ENCODE results near the gene PRMT6. TPM values are rescaled to one million over a fixed set of nuclear protein-coding genes. Genes with fewer than 3 reads are reported as not detected.
"Not testable (repeated sequence)": the region's sequence is repeated elsewhere in the genome, so short reads cannot be mapped to it uniquely, and the experiment has no call there.

The PRMT6 gene
- total RNA-seq, 1 donor from 2014 or later, result 29.3 TPM

GRCh38 chr1:107019166-107019565 lies 37.3 kb upstream of the PRMT6 start:
- no peak overlapping the region for H3K27ac Mint-ChIP-seq
- H3K9me3 Mint-ChIP-seq (ENCODE audit: low read depth), result no peaks in the 10 kb centered on the region
- no peaks in the 10 kb centered on the region for H3K4me1 Mint-ChIP-seq (ENCODE audit: low read depth)
- no peaks in the 10 kb centered on the region for H3K36me3 Mint-ChIP-seq (ENCODE audit: insufficient read depth)
- TF ChIP-seq CTCF (IDR thresholded peaks at IDR 0.05; ENCODE audit: unreplicated experiment), result no peak
- H3K4me3 Mint-ChIP-seq (ENCODE audit: low read depth), result no peak overlapping the region
- no peaks in the 10 kb centered on the region for H3K27me3 Mint-ChIP-seq
- DNase-seq (ENCODE audit: low spot score, unreplicated experiment), result no peak

GRCh38 chr1:107038874-107039273 lies 17.6 kb upstream of the PRMT6 start:
- not testable (repeated sequence) for DNase-seq (ENCODE audit: low spot score, unreplicated experiment); H3K36me3 Mint-ChIP-seq (ENCODE audit: insufficient read depth); H3K27ac Mint-ChIP-seq; H3K27me3 Mint-ChIP-seq; H3K4me1 Mint-ChIP-seq (ENCODE audit: low read depth); H3K4me3 Mint-ChIP-seq (ENCODE audit: low read depth)
- H3K9me3 Mint-ChIP-seq (ENCODE audit: low read depth), result peaks cover 20% of the 10 kb centered on the region

GRCh38 chr1:107044310-107045220 lies 11.9 kb upstream of the PRMT6 start:
- H3K36me3 Mint-ChIP-seq (ENCODE audit: insufficient read depth); H3K27me3 Mint-ChIP-seq; H3K27ac Mint-ChIP-seq; H3K4me1 Mint-ChIP-seq (ENCODE audit: low read depth); DNase-seq (ENCODE audit: low spot score, unreplicated experiment); H3K4me3 Mint-ChIP-seq (ENCODE audit: low read depth): not testable (repeated sequence)
- peaks cover 19% of the 10 kb centered on the region for H3K9me3 Mint-ChIP-seq (ENCODE audit: low read depth)

GRCh38 chr1:107047602-107048001 lies 8.9 kb upstream of the PRMT6 start:
- no peak overlapping the region for H3K27ac Mint-ChIP-seq
- no peaks in the 10 kb centered on the region for H3K27me3 Mint-ChIP-seq
- TF ChIP-seq CTCF (IDR thresholded peaks at IDR 0.05; ENCODE audit: unreplicated experiment), result no peak
- DNase-seq (ENCODE audit: low spot score, unreplicated experiment), result no peak
- peaks cover 4% of the 10 kb centered on the region for H3K36me3 Mint-ChIP-seq (ENCODE audit: insufficient read depth)
- peaks cover 2% of the 10 kb centered on the region for H3K4me1 Mint-ChIP-seq (ENCODE audit: low read depth)
- H3K9me3 Mint-ChIP-seq (ENCODE audit: low read depth), result peaks cover 18% of the 10 kb centered on the region
- H3K4me3 Mint-ChIP-seq (ENCODE audit: low read depth), result no peak overlapping the region

- Mint-ChIP-seq H3K9me3 (ENCODE audit: low read depth) (peaks cover 18% of the 10 kb centered on the region), H3K27me3 (no peaks in the 10 kb centered on the region), H3K27ac (no peak overlapping the region), H3K4me1 (ENCODE audit: low read depth) (peaks cover under 1% of the 10 kb centered on the region), H3K4me3 (ENCODE audit: low read depth) (no peak overlapping the region), H3K36me3 (ENCODE audit: insufficient read depth) (peaks cover 4% of the 10 kb centered on the region)
- DNase-seq (ENCODE audit: low spot score, unreplicated experiment), result no peak
- no peak for TF ChIP-seq CTCF (IDR thresholded peaks at IDR 0.05; ENCODE audit: unreplicated experiment)
Observed at GRCh38 chr1:107048241-107048640, 8.2 kb upstream of the PRMT6 start.

- Mint-ChIP-seq H3K4me1 (ENCODE audit: low read depth) (no peaks in the 10 kb centered on the region), H3K4me3 (ENCODE audit: low read depth) (no peak overlapping the region), H3K36me3 (ENCODE audit: insufficient read depth) (peaks cover 3% of the 10 kb centered on the region), H3K9me3 (ENCODE audit: low read depth) (peaks cover 19% of the 10 kb centered on the region), H3K27ac (no peak overlapping the region), H3K27me3 (no peaks in the 10 kb centered on the region)
- TF ChIP-seq CTCF (IDR thresholded peaks at IDR 0.05; ENCODE audit: unreplicated experiment), result no peak
- DNase-seq (ENCODE audit: low spot score, unreplicated experiment), result no peak
Observed at GRCh38 chr1:107051266-107051665, 5.2 kb upstream of the PRMT6 start.

GRCh38 chr1:107055919-107056425 lies 502 bp upstream of the PRMT6 start:
- Mint-ChIP-seq H3K27ac (peak overlapping the region; percentile 98), H3K4me3 (ENCODE audit: low read depth) (peak overlapping the region; percentile 96), H3K4me1 (ENCODE audit: low read depth) (peaks cover 11% of the 10 kb centered on the region)
- not testable (repeated sequence) for H3K9me3 Mint-ChIP-seq (ENCODE audit: low read depth); DNase-seq (ENCODE audit: low spot score, unreplicated experiment); H3K27me3 Mint-ChIP-seq; H3K36me3 Mint-ChIP-seq (ENCODE audit: insufficient read depth)

Measured in progenitor cell of endocrine pancreas (in vitro differentiated cells).